ENCODE measurements around the gene CLK1. TPM values are rescaled to one million over a fixed set of nuclear protein-coding genes. Genes with fewer than 3 reads are reported as not detected.

Gene CLK1
- total and polyA plus RNA-seq, 3 donors from 2014 or later, result 62.7 to 117 (median 107) TPM

DNA sequence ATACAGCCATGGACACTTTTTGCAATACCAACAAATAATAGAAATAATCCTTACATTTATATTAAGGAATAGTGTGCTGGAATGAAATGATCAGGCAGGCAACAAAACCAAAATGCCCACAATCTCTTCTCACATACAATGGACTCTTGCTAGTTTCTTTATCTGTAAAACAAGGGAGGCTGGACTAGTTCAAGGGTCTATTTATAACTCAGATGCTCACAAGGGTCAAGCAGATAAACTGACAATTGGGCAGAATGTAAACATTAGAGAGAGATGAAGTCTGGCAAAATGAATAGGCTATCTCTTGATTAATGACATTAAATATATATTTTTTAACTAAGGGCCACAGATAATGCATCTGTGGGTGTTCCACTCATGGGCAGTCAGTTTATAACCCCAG, 13.0 kb upstream of the CLK1 start:
- no peak for DNase-seq
- no peaks in the 10 kb centered on the region for H3K9me3 ChIP-seq
- H3K27ac ChIP-seq, result no peak overlapping the region
- no peaks in the 10 kb centered on the region for H3K4me1 ChIP-seq
- TF ChIP-seq POLR2A (IDR thresholded peaks at IDR 0.05) (no peak), CTCF (IDR thresholded peaks at IDR 0.05) (no peak)
- intact Hi-C loops (cut with DNase I; ENCODE audit: low total_unique reads), result no loop called here
- H3K27me3 ChIP-seq, result no peaks in the 10 kb centered on the region
- no peak overlapping the region for H3K4me3 ChIP-seq
- H3K36me3 ChIP-seq (ENCODE audit: low read depth, missing control alignments), result no peaks in the 10 kb centered on the region

GRCh38 chr2:200873560-200873959, 9.1 kb upstream of the CLK1 start:
- Histone ChIP-seq H3K4me1 (no peaks in the 10 kb centered on the region), H3K4me3 (no peak overlapping the region), H3K27ac (no peak overlapping the region), H3K36me3 (ENCODE audit: low read depth, missing control alignments) (no peaks in the 10 kb centered on the region), H3K9me3 (no peaks in the 10 kb centered on the region), H3K27me3 (no peaks in the 10 kb centered on the region)
- no peak for TF ChIP-seq POLR2A (IDR thresholded peaks at IDR 0.05)
- intact Hi-C loops (cut with DNase I; ENCODE audit: low total_unique reads), result no loop called here
- 92 to 94% methylated on average over 6 of the region's 6 CpGs for WGBS, 2 donors
- no peak for DNase-seq

GRCh38 chr2:200871151-200871550, 6.7 kb upstream of the CLK1 start:
- DNase-seq, result no peak
- Histone ChIP-seq H3K9me3 (no peaks in the 10 kb centered on the region), H3K4me3 (no peak overlapping the region), H3K27ac (no peak overlapping the region), H3K4me1 (peaks cover 7% of the 10 kb centered on the region), H3K27me3 (no peaks in the 10 kb centered on the region), H3K36me3 (ENCODE audit: low read depth, missing control alignments) (no peaks in the 10 kb centered on the region)
- TF ChIP-seq POLR2A (IDR thresholded peaks at IDR 0.05), result no peak
- TF ChIP-seq CTCF (IDR thresholded peaks at IDR 0.05), result no peak
- 76 to 80% methylated on average over 3 of the region's 3 CpGs for WGBS, 2 donors
- intact Hi-C loops (cut with DNase I; ENCODE audit: low total_unique reads), result no loop called here

DNA sequence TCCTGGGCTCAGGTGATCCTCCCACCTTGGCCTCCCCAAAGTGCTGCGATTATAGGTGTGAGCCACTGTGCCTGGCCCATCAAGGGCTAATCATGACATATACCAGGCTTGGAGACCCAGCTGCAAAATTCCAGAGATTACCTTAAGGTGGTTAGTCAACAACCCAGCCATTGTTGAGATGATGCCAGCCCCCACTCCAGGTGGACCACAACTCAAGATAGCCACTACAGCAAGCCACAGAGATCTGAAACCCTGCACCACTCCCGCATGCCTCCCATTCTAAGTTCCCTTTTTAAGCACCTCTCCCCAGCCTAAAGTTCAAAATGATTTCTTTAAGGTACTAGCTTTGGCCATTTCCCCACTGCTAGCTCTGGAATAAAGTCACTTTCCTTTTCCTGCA, 4.6 kb upstream of the CLK1 start:
- Histone ChIP-seq H3K27ac (no peak overlapping the region), H3K4me3 (no peak overlapping the region), H3K9me3 (no peaks in the 10 kb centered on the region), H3K27me3 (no peaks in the 10 kb centered on the region), H3K36me3 (ENCODE audit: low read depth, missing control alignments) (no peaks in the 10 kb centered on the region), H3K4me1 (peaks cover 11% of the 10 kb centered on the region)
- WGBS, 2 donors, result 77 to 80% methylated on average over 1 to 2 of the region's 2 CpGs
- no peak for DNase-seq
- no peak for TF ChIP-seq CTCF (IDR thresholded peaks at IDR 0.05)
- no peak for TF ChIP-seq POLR2A (IDR thresholded peaks at IDR 0.05)
- intact Hi-C loops (cut with DNase I; ENCODE audit: low total_unique reads), result no loop called here

- TF ChIP-seq CTCF (IDR thresholded peaks at IDR 0.05), result no peak
- TF ChIP-seq POLR2A (IDR thresholded peaks at IDR 0.05), result no peak
- WGBS, 2 donors, result 0 to 2% methylated on average over 19 of the region's 19 CpGs
- peak overlapping the region; percentile 97 to 100 for H3K4me3 ChIP-seq
- peak overlapping the region; percentile 100 for H3K27ac ChIP-seq
- H3K27me3 ChIP-seq, result no peaks in the 10 kb centered on the region
- no peaks in the 10 kb centered on the region for H3K9me3 ChIP-seq
- H3K36me3 ChIP-seq (ENCODE audit: low read depth, missing control alignments), result no peaks in the 10 kb centered on the region
- peak; percentile 40 for DNase-seq
- intact Hi-C loops (cut with DNase I; ENCODE audit: low total_unique reads), result no loop called here
- H3K4me1 ChIP-seq, result peaks cover 26% of the 10 kb centered on the region
Measured at GRCh38 chr2:200863782-200864175, 679 bp downstream of the CLK1 start.

Measured in testis (tissue), 3 donors.